CD4-positive, alpha-beta T cell treated with Interleukin-6 at 100 ng/mL for 8 hours (primary cell): Measurements from ENCODE around the gene PPFIBP2.

ENCODE experiments used
- DNase-seq: peaks from one replicate; pipeline ENCODE4 v3.0.0-alpha.2; 2020; ENCODE audit warnings: mixed read lengths, low spot score

Gene PPFIBP2

DNA sequence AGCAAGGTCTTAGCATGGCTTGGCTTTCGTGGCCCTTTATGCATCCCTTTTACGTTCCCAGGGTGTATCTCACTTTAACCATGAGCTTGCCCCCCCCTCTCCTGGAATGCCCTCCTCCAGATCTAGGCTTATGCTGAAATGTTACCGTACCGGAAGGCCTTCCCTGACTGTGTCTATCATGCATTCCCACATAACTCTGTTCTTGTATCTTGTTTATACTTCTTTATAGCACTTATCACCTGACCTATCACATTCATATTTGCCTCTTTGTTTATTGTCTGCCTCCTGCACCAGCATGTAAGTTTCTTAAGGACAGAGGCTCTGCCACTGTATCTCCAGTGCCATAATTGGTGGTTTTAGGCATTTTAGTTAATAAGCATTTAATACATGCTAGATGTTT, 38.9 kb downstream of the PPFIBP2 start:
- DNase-seq: no peak

DNA sequence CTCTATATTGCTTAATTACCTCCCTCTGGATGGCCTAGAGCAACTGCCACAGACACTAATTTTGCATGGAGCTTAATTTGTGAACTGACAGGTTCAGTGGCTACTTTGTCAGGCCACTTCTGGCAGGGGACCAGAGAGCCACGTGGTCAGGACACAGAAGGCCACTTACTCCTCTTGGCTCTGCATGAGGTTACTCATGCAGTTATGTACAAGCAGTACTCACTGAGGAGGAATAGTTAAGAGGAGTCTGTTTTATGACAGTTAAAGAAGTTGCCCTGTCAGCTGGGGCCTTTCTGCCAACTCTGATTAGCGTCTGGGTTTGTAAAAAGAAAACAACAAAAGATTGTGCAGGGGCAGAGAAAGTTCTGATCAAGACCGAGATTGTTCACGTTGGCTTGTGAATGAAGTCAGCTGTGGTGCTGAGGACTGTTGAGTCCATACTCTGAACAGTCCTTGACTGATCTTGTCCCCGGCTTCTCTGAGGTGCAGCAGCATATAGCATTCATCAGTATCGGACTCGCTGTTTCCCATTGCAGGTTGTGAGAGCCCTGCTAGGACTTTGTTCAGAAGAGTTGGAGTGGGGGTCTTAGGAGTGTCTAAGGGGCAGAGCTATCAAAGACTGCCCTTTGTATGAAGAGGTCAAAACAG, 41.4 kb downstream of the PPFIBP2 start:
- no peak for DNase-seq

DNA sequence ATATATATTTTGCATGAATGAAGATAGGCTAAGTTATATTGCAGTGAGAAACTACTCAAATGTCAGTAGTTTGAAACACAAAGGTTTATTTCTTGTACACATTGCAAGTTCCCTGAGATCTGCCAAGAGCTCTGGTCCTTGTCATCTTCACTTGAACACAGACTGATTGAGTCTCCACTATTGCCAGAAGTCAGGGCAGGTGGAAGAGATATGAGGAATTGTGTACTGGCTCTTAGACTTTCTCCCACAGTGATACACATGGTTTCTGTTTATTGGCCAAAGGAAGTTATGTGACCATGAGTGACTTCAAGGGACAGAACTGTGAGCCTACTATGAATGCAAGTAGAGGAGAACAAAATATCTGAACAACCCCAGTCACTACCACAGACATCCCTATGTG, 44.2 kb downstream of the PPFIBP2 start:
- no peak for DNase-seq

DNA sequence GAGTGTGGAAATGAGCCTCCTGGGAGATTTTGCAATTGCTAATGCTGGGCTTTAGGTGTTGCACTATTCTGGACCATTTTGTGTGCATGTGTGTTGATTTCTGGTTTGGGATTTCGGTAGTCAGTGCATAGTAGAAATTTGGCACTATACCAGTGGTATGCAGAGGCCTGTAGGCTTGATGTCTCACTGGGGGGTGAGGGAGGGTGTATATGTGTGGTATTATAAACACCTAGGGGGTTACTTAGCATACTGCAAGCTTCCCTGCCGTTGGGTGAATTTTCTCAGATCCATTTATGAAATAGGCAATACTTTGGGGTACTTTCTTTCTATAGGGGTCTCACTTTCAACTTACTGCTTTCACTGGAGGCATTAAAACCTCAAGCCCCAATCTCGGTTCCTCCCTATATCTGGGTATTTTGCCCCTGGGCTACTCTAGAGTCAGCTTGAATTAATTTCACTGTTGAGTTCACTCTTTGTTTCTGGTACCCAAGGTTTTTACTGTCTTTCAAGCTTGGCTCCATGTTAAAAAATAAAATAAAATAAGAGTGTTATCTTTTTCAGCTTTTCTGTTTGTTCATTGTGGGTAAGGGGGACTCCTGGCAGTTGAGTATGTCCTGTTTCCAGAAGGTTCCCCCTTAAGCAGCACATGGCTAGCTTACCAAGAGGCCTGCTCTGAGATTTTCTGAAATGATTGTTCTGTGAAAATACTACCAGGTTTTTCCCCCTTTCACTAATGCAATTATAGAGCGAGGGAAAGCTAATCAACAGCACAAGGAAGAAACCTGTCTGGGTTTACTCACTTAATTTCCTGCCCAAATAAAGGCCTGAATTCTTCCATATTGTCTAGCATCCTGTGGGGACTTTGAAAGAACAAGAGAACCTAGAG, 45.8 kb downstream of the PPFIBP2 start:
- no peak for DNase-seq

DNA sequence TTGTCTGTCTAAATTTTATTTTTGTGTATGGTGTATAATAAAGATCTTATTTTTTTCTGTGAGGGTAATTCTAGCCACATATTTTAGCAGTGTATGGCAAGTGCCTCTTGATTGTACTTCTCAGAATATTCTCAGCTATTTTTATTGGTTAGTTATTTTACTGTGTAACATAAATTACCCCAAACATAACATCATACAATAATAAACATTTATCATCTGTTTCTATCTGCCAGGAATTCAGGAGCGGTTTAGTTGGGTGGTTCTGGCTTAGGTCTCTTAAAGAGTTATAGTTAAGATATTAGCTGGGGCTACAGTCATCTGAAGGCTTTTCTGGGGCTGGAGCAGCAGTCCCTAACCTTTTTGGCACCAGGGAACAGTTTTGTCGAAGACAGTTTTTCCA, 47.8 kb downstream of the PPFIBP2 start:
- DNase-seq: no peak

DNA sequence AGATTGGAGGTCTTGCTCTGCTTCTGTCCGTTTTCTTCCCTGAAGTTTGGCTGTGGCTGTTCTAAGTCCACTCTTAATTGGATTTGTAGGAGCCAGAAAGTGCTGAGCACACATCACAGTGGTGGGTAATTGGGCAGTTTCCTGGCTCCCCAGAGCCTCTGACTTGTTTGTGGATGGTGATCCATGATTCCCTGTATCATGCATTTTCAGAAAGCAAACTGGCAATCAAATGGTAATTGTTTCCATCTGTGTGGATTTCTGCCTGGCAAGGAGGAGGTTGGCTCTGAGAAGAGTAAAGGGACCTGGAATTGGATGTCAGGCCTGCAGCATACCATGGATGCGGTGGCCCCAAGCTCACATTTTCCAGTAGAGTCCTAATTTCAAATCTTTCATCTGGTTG, 49.5 kb downstream of the PPFIBP2 start:
- DNase-seq: no peak

DNA sequence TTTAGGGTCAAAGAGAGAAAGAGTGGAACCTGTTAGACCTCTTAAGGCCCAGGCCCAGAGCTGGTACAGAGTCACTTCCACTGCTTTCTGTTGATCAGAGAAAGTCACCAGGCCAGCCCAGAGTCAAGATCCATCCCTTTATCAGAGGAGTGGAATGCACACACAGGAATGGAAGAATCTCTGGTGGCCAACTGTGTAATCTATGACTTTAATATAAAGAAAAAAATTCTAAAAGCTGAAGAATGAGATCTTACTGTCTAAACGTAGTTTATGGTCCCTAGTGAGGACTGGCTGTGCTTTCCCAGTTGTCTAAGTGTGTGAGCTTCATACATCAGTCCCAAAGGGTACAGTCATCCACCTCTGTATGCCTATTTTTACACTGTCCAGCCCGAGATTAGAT, 51.0 kb downstream of the PPFIBP2 start:
- DNase-seq: no peak

DNA sequence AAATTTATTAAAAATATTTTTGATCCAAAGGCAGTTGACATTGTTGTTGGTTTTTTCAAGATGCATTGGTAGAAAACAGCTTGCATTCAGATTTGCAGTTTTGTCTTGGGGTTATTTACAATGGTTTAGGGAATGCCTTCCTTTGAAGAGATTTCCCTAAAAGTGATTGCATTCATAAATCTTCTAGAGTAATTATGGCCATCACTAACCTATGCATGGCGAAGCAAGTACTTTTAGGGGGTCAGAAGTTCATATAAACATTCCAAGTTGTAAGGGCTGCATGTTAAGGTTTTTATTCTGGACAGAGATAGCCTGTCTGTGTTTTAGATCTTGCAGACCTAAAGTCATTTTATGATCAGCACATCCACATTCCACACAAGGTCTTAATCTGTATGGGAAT, 53.5 kb downstream of the PPFIBP2 start:
- DNase-seq: no peak

DNA sequence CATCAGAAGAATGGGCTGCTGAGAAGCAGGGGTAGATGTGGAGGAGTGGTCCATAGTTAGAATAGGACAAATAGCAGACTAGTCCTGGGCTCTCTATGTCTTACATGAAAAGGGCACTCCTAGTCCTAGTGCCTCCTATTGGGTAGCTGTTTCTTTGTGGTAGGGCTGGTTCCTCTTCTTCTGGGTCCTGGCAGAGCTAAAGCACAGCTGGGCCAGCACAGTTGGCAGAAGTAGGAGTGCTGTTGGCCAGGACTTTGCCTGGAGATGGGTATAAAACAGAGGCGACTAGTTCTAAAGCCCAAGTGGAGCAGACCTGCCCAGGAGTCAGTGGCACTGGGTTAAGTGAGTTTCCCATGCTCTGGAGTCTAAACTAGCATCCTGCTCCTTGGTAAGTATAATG, 55.2 kb downstream of the PPFIBP2 start:
- DNase-seq: no peak

DNA sequence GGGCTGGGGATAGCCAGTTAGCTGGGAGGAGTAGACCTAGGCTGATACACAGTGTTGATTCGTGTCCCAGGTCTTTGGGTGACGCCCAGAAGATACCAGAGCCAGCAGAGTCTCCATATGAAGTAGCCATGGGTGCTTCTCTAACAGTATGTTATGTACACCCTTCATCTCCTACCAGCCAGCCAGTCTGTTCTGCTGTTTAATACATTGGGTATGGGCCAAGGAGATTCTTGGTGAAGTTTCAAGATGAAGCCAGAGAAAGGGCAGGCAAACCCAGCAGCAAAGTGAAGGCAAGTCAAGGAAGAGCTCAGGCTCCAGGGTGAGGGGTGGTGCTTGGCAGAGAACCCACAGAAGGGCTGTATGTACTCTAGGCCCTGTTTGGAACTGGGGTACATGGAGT, 56.4 kb downstream of the PPFIBP2 start:
- no peak for DNase-seq

DNA sequence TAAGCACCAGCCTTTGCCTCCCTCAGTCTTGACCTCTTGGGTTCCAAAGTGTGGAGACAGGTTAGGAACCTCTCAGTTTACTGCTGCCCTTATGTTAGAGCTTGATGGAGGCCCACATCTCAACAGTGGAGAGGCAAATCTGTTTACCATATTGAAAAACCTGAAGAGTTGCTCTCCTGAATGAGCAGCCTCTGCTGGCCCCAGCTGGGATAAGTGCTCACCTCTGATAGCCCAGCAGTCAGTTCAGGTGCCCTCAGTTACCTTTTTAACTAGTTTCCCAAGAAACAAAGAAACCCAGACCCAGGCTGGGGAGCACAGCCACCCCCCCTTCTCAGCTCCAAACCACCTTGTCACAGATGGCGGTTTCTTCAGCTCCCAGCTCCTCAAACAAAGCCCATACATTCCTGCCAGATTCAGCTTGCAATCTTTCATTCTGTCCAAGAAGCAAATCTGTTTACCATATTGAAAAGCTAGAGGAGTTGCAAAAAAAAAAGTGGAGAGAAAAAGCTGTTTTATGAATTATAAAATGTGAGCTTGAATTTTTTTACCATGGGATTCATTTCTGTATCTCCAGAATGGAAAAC, 57.2 kb downstream of the PPFIBP2 start:
- no peak for DNase-seq

DNA sequence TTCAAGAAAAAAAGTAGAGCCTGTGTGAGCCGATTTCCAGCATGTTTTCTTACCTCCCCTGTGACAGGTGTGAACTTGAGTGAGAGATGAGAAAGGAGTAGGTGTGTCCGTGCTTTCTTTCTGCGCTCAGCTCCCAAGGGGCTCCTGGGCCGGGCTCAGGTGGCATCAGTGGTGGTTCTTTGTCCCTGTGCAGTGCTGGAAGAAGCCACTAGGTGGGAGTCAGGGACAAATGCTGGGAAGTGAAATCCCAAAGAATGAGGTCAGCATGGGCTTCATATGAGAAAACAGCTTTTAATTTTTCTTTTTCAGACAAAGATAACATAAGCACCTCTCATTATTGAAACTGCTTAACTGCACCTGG, 57.8 kb downstream of the PPFIBP2 start:
- no peak for DNase-seq

DNA sequence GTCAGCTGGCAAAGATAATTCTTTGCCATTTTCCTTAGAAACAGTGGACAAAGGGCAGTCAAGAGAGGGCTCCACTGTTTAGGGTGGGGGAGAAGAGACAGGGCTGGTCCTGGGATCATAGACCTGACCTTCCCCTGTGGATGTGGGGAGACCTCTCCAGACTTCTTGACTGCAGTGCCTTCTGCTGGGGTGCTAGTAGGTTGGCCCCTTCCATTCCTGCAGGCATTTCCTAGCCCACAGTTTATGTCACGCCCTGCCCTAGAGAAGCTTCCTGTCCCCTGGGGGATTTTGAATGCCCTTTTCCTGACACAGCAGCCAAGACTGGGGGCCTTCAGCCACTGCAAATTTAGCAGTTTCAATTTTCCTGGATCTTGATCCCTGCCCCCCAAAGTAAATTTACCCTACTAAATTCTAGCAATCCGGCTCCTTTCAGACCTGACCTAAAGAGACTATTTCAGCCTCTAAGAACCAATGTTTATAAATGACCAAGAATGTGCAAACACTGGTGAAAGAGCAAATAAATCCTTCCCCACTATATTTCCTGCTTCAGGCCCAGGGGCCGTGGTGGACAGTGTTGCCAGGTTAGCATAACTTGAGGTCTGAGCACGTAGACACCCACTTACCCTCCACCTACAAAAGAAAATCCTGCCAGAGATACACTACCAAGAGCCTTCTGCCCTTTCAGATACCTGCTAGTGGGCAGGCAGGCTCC, 58.4 kb downstream of the PPFIBP2 start:
- DNase-seq: no peak

DNA sequence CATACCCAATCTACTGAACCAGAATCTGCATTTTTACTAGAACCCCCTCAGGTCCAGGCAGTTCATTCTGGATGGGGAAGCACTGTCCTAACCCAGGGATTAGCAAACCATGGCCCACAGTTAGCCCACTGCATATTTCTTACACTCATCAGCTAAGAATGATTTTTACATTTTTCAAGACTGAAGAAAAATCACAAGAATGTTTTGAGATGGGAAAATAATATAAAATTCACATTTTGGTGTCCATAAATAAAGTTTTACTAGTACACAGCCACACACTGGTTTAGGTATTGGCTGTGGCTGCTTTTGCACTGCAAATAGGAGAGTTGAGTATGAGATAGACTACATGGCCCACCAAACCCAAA, 59.4 kb downstream of the PPFIBP2 start:
- no peak for DNase-seq

DNA sequence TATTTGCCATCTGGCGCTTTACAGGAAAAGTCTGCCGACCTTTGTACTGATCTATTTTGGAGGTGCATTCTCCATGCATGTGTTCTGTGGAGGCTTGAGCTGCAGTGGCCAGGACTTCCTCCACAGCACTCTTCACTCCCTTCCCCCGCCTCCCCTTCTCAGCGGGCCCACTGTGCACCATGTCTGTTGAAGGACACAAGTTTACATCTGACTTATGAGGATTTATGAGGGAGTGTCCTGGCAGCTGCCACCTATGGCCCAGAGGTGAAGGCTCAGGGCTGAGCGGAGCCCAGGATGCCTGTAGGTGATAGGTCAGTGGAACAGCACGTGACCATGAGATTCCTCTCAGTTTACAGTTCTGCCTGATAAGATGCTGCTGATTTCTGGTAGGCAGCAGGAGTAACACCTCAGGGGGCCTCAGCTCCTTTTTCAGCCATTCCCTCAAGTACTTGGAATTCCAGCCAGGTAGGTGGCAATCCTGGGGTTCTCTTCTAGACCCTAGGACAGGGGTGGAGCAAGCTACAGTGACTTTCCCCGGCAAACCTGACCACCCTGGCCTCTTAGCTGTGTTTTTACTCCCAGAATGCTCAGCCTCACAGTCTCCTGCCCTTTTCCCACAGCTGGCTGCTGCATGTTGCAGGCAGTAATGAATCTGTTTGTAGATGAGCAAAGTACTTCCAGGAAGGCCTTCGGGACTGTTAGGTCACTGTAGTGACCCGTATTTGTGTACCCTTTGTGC, 59.9 kb downstream of the PPFIBP2 start:
- no peak for DNase-seq

DNA sequence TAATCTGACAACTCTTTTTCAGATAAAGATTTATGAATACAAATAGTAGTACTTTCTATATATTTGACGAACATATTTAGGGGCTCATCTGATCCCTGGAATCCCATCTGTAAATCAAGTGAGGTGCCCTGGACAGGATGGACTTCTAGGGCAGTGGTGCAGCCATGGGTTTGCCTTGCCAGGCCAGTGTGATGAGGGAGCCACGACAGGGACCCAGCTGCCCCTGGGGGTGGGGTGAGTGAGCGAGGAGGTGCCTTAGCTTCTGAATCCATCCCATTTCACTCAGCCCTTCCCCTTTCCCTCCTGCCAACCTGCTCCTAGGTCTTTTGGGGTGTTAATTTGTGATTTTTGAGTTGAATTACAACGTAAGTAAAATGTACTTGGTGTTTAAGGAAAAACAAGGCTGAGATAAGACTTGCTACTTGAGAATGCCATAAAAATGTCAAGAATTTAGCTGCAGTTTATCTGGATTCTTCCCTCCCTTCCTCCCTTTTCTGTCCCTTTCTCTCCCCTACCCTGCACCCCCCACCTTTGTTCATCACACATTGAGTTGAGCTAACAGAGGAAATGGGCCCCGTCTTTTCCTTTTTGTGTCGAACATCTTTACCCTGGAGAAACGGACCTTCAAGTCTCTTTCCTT, 60.8 kb downstream of the PPFIBP2 start:
- DNase-seq: no peak

DNA sequence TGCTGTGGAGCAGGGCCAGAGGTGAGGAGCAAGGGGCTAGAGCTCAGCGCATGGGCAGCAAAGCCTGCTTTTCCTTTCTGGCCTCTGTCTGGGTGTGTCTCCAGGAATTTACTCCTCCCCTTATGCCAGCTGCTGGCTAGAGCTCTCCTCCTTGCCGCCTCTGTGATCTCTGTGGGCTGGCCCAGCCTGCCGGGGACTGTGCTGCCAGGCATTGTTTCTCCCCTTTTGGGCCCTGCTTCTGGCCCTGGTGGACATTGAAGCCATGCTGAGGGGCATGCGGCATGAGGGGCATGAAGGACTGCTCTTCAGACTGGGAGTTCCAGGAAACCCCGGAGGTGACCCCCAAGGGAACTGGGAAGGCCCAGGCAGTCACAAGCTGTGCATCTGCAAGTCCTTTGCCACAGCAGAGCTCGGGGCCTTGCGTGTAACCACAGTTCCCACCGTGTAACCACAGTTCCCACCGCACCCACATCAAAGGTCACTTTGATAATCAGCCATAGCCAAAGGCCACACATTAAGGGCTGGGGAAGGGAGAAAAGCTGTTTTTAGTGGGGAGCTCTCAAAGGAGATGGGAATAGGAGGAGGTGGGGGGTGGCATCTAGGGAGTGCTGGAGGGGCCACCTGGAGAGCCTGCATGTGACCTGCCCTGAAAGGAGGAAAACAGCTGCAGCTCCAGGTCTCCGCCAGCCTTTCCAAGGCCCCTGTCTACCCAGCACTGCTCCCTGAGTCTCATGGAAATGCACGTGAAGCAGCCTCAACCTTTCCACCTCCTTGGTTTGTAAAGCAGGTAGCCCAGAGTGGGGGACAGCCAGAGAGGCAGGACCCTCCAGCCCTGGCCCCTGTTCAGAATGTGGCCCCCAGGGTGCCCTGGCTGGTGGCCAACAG, 62.3 kb downstream of the PPFIBP2 start:
- peak; percentile 21 for DNase-seq

DNA sequence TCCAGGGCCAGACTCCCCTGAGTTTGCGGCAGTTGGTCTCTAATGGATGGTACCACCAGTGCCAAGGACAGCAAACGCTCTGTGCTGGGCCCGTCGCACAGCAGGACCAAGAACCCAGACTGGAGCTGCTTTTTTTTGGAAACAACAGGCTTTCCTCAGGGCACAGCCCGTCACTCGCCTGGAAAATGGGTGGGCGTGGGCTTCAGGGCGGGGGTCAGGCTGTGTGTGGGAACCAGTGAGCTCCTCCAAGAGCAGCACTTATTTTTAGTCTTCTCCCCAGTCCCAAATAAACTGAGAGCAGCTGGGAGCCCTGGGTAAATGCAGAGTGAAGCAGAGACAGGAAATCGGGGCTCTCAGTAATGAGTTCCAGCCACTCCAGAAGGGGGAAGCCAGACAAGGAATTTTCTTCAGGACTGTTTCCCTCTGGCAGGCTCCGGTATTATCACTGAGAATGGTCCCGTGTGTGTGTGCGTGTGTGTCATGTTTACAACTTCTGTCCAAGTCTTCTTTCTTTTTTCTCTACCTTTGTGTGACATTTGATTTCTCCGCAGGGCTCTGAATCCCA, 63.0 kb downstream of the PPFIBP2 start:
- DNase-seq: no peak

DNA sequence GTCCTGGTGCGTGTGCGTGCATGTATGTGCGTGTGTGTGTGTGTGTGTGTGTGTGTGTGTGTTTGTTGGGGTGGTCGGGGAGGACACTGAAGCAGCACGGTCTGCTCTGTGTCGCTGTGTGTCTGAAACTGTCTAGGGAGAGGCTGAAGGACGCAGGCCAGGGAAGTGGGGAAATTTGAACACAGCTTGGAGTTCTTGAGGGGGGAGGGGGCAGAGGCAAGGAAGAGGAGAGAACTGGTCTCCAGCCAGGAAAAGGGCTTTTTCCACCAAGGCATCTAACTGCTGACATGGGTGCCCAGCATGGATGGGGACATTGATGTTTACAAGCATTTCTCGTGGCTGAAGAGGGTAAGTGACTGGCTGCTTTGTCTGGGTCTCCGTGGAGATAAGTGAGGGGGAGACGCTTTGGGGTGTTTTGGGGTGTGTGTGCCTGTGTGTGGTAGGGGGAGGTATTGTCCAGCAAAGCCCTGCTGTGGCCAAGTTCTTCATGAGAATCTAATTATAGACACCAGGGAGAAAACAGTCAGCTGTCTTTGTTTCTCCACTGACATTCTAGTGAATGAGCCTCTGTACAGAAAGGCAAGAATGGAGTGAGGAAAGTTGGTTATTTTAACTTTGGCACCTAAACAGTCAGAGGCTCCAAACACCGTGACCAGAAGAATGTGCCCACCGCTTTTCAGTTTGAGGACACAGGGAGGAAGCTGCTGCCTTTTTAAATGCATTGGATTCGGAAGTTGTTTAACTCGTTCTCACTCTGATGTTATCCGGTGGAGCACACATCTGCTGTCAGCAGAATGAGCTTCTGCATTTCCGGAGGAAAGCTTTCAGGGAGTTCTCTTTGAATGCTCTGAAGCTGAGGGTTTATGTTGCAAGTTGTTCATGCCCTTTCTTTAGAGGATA, 63.7 kb downstream of the PPFIBP2 start:
- DNase-seq: peak; percentile 32
